HEK293 (cell line): ENCODE data around the gene WNT4.
A peak's percentile ranks its signal among the peaks of the same experiment; 100 is the strongest.

ENCODE experiments used
- CTCF ChIA-PET: fragments of 350-600 bp; formaldehyde crosslinking; extraction: SDS; loops from one replicate; lab custom pipeline; 2021; ENCODE audit warnings: antibody characterized with exemption; lab: Yijun Ruan, JAX
- POLR2A ChIA-PET: fragments of 300-600 bp; formaldehyde crosslinking; extraction: SDS; loops from one replicate; lab custom pipeline; 2020; ENCODE audit warnings: antibody characterized with exemption, inconsistent platforms; lab: Yijun Ruan, JAX
- H3K27ac ChIP-seq: fragments of 200-500 bp; sonication (Bioruptor generic); 2 replicates; pipeline ENCODE4 v1.5.1; 2014; ENCODE audit warnings: low read depth, low read length, control low read depth, inconsistent platforms; ENCODE audit errors: extremely low read depth
- H3K36me3 ChIP-seq, 2 experiments: fragments of 200-500 bp in 1 of 2; sonication (Bioruptor generic) in 1 of 2; 1 replicate in 1 of 2; 2 replicates in 1 of 2; pipeline ENCODE4 v1.5.1; 2014 to 2017; ENCODE audit warnings: inconsistent platforms in 2 of 2, low read length in 2 of 2; ENCODE audit not compliant: control insufficient read depth in 2 of 2, insufficient read depth in 1 of 2
- H3K4me1 ChIP-seq: fragments of 200-500 bp; sonication (Bioruptor generic); 2 replicates; pipeline ENCODE4 v1.5.1; 2014; ENCODE audit warnings: mild to moderate bottlenecking, low read length, inconsistent platforms; ENCODE audit not compliant: control insufficient read depth, insufficient read depth
- H3K4me3 ChIP-seq: 2 replicates; pipeline ENCODE4 v1.5.1; 2011; ENCODE audit warnings: low read depth, mild to moderate bottlenecking, control low read depth, low read length, moderate library complexity
- H3K9me3 ChIP-seq: fragments of 200-500 bp; sonication (Bioruptor generic); 2 replicates; pipeline ENCODE4 v1.5.1; 2014; ENCODE audit warnings: low read depth, low read length, inconsistent platforms; ENCODE audit not compliant: control insufficient read depth, insufficient read depth
- FEZF1 ChIP-seq: fragments of 450-650 bp; formaldehyde crosslinking; IDR thresholded peaks from 2 replicates; pipeline ENCODE4 v1.5.1; 2016; ENCODE audit warnings: missing biosample characterization, missing genetic modification characterization
- GLI4 ChIP-seq: fragments of 450-650 bp; formaldehyde crosslinking; IDR thresholded peaks from 2 replicates; pipeline ENCODE4 v1.5.1; 2016; ENCODE audit warnings: missing biosample characterization, missing genetic modification characterization
- KLF8 ChIP-seq: fragments of 450-650 bp; formaldehyde crosslinking; IDR thresholded peaks from 2 replicates; pipeline ENCODE4 v1.5.1; 2016; ENCODE audit warnings: missing biosample characterization, missing genetic modification characterization
- SALL2 ChIP-seq: fragments of 450-650 bp; formaldehyde crosslinking; IDR thresholded peaks from 2 replicates; pipeline ENCODE4 v1.5.0; 2017; ENCODE audit warnings: missing biosample characterization, mild to moderate bottlenecking, missing genetic modification characterization, borderline replicate concordance
- ZBTB48 ChIP-seq: fragments of 450-650 bp; formaldehyde crosslinking; IDR thresholded peaks from 2 replicates; pipeline ENCODE4 v1.5.1; 2016; ENCODE audit warnings: missing biosample characterization, missing genetic modification characterization
- ZBTB8A ChIP-seq: fragments of 450-650 bp; formaldehyde crosslinking; IDR thresholded peaks from 2 replicates; pipeline ENCODE4 v1.5.1; 2016; ENCODE audit warnings: missing biosample characterization, missing genetic modification characterization
- ZEB2 ChIP-seq: fragments of 450-650 bp; formaldehyde crosslinking; IDR thresholded peaks from 2 replicates; pipeline ENCODE4 v1.5.1; 2016; ENCODE audit warnings: missing biosample characterization, missing genetic modification characterization
- ZNF10 ChIP-seq: fragments of 450-650 bp; formaldehyde crosslinking; IDR thresholded peaks from 2 replicates; pipeline ENCODE4 v1.5.1; 2017; ENCODE audit warnings: missing biosample characterization, missing genetic modification characterization
- ZNF146 ChIP-seq: fragments of 450-650 bp; formaldehyde crosslinking; IDR thresholded peaks from 2 replicates; pipeline ENCODE4 v1.5.1; 2016; ENCODE audit warnings: missing biosample characterization, missing genetic modification characterization
- ZNF16 ChIP-seq: fragments of 450-650 bp; formaldehyde crosslinking; IDR thresholded peaks from 2 replicates; pipeline ENCODE4 v1.5.1; 2016; ENCODE audit warnings: low read depth, missing biosample characterization, missing genetic modification characterization
- ZNF2 ChIP-seq: fragments of 450-650 bp; formaldehyde crosslinking; IDR thresholded peaks from 2 replicates; pipeline ENCODE4 v1.5.1; 2016; ENCODE audit warnings: missing biosample characterization, missing genetic modification characterization
- ZNF214 ChIP-seq: fragments of 450-650 bp; formaldehyde crosslinking; IDR thresholded peaks from 2 replicates; pipeline ENCODE4 v1.5.1; 2017; ENCODE audit warnings: missing biosample characterization, mild to moderate bottlenecking, missing genetic modification characterization, borderline replicate concordance
- ZNF335 ChIP-seq: fragments of 450-650 bp; formaldehyde crosslinking; conservative IDR thresholded peaks from 2 replicates; pipeline ENCODE4 v1.5.1; 2016; ENCODE audit warnings: missing biosample characterization, missing genetic modification characterization
- ZNF354C ChIP-seq: fragments of 450-650 bp; formaldehyde crosslinking; IDR thresholded peaks from 2 replicates; pipeline ENCODE4 v1.5.1; 2016; ENCODE audit warnings: missing biosample characterization, missing genetic modification characterization, low read depth, borderline replicate concordance
- ZNF423 ChIP-seq: fragments of 450-650 bp; formaldehyde crosslinking; IDR thresholded peaks from 2 replicates; pipeline ENCODE4 v1.5.1; 2016; ENCODE audit warnings: missing biosample characterization, missing genetic modification characterization
- ZNF561 ChIP-seq: fragments of 450-650 bp; IDR thresholded peaks from 2 replicates; pipeline ENCODE4 v1.5.1; 2018; ENCODE audit warnings: missing biosample characterization, missing genetic modification characterization, borderline replicate concordance
- ZNF621 ChIP-seq: fragments of 450-650 bp; formaldehyde crosslinking; IDR thresholded peaks from 2 replicates; pipeline ENCODE4 v1.5.1; 2017; ENCODE audit warnings: missing biosample characterization, missing genetic modification characterization
- ZNF626 ChIP-seq: fragments of 450-650 bp; sonication (Bioruptor Pico); formaldehyde crosslinking; IDR thresholded peaks from 2 replicates; pipeline ENCODE4 v1.5.1; 2018; ENCODE audit warnings: missing biosample characterization, missing genetic modification characterization, inconsistent platforms
- ZNF660 ChIP-seq: fragments of 450-650 bp; IDR thresholded peaks from 2 replicates; pipeline ENCODE4 v1.5.1; 2018; ENCODE audit warnings: missing biosample characterization, mild to moderate bottlenecking, missing genetic modification characterization
- ZNF791 ChIP-seq: fragments of 450-650 bp; formaldehyde crosslinking; IDR thresholded peaks from 2 replicates; pipeline ENCODE4 v1.5.1; 2016; ENCODE audit warnings: missing biosample characterization, missing genetic modification characterization
- ZNF830 ChIP-seq: fragments of 450-650 bp; IDR thresholded peaks from 2 replicates; pipeline ENCODE4 v1.5.0; 2018; ENCODE audit warnings: missing biosample characterization, missing genetic modification characterization, low read depth, mild to moderate bottlenecking, moderate library complexity
- ZNF843 ChIP-seq: fragments of 450-650 bp; formaldehyde crosslinking; IDR thresholded peaks from 2 replicates; pipeline ENCODE4 v1.5.1; 2016; ENCODE audit warnings: missing biosample characterization, missing genetic modification characterization
- TF ChIP-seq, protein P1 (sequence below): fragments of 450-650 bp; formaldehyde crosslinking; IDR thresholded peaks from 2 replicates; pipeline ENCODE4 v1.5.1; 2016; ENCODE audit warnings: missing biosample characterization, missing genetic modification characterization
- TF ChIP-seq, protein P2 (sequence below): fragments of 450-650 bp; formaldehyde crosslinking; IDR thresholded peaks from 2 replicates; pipeline ENCODE4 v1.5.1; 2017; ENCODE audit warnings: missing biosample characterization, mild to moderate bottlenecking, missing genetic modification characterization, moderate library complexity
- TF ChIP-seq, protein P3 (sequence below): fragments of 450-650 bp; formaldehyde crosslinking; IDR thresholded peaks from 2 replicates; pipeline ENCODE4 v1.5.0; 2017; ENCODE audit warnings: missing biosample characterization, missing genetic modification characterization, borderline replicate concordance
- TF ChIP-seq, protein P4 (sequence below): fragments of 450-650 bp; formaldehyde crosslinking; IDR thresholded peaks from 2 replicates; pipeline ENCODE4 v1.5.1; 2017; ENCODE audit warnings: missing biosample characterization, missing genetic modification characterization
- TF ChIP-seq, protein P5 (sequence below): fragments of 450-650 bp; formaldehyde crosslinking; IDR thresholded peaks from 2 replicates; pipeline ENCODE4 v1.5.1; 2016; ENCODE audit warnings: missing biosample characterization, missing genetic modification characterization
- TF ChIP-seq, protein P6 (sequence below): fragments of 450-650 bp; formaldehyde crosslinking; IDR thresholded peaks from 2 replicates; pipeline ENCODE4 v1.5.1; 2016; ENCODE audit warnings: missing biosample characterization, missing genetic modification characterization

Gene WNT4

DNA sequence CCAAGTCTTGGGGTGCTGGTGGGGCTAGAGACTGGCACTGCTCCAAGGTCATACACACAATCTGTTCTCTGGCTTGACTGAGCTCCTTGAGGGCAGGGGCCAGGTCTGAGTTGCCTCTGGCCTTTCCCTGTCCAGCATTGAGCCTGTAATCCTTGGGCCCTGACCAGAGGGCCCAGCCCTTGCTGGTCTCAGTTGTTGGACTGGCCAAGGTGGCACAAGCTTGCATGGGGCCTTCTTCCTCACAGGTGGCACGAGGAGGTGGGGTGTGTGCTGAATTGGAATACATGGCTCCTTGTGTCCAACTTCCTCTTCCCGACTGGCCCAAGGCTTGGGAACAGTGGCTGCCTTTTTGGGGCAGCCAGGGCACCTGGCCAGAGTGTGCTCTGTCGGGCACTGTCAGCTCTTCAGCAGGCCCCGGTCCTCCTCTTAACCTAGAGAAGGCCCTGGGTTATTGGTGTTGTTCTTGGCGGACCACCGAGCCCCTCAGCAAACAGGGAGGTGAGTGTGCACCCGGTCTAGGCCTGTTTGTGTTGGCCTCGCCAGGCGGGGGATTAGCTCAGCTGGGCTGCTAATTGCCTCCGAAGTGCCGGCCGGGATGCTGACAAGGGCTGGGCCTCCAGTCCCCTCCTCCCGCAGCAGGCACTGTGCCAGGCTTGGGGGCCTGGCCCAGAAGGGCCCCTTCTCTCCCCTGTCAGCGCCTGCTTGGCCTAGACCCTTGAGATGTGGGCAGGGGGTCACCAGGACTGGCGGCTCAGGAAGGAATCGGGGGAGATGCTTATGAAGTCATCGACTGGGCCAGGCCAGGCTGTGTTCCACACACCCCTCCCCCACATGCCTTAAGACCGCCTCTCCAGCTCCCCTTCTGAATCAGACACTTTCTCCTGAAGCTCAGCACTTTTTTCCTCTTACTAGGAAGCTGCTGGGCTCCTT is 28.5 kb downstream of the WNT4 start:
- Histone ChIP-seq H3K4me3 (no peak overlapping the region), H3K27ac (peak overlapping the region; percentile 47; the same call in 1 of the 2 replicates), H3K9me3 (no peaks in the 10 kb centered on the region), H3K36me3 (peaks cover 0 to 68% of the 10 kb centered on the region in 2 experiments; a peak in 1 of 3 replicates), H3K4me1 (peaks cover 13% of the 10 kb centered on the region)
- POLR2A ChIA-PET: interaction anchor here (0.5 to 1.1 kb wide), 4 partner anchors 15 to 151 kb away, joined by 3 to 8 read pairs (median 4); no protein-coding TSS in a partner anchor
- CTCF ChIA-PET: interaction anchor here (1.4 to 2.4 kb wide), 2 partner anchors 16 to 91 kb away, joined by 4 to 5 read pairs; no protein-coding TSS in a partner anchor
- TF ChIP-seq ZNF423 (tag by site-specific recombination) (peak; percentile 60; the same call in 1 of the 2 replicates), KLF8 (tag by site-specific recombination) (no peak), ZNF626 (no peak), ZBTB48 (0 out of 2 replicates have a peak, but pooled peaks have one; percentile 31), ZNF16 (tag by site-specific recombination) (no peak), ZNF843 (tag by site-specific recombination) (peak; percentile 56), ZNF354C (tag by site-specific recombination) (no peak), GLI4 (tag by site-specific recombination) (no peak), ZNF660 (tag by site-specific recombination) (peak; percentile 67; the same call in 1 of the 2 replicates), ZNF621 (no peak), ZBTB8A (tag by site-specific recombination) (peak; percentile 71), ZNF214 (tag by site-specific recombination) (no peak), ZNF335 (tag by site-specific recombination) (peak; percentile 94), ZNF2 (tag by site-specific recombination) (0 out of 2 replicates have a peak, but pooled peaks have one; percentile 38), ZNF791 (tag by site-specific recombination) (no peak), ZNF10 (tag by site-specific recombination) (no peak), ZNF561 (tag by site-specific recombination) (peak; percentile 64; the same call in 1 of the 2 replicates), SALL2 (tag by site-specific recombination) (no peak), ZNF830 (tag by site-specific recombination) (no peak), ZEB2 (peak; percentile 80; the same call in 1 of the 2 replicates), FEZF1 (tag by site-specific recombination) (peak; percentile 69), ZNF146 (tag by site-specific recombination) (no peak)
- TF ChIP-seq, protein P1, sequence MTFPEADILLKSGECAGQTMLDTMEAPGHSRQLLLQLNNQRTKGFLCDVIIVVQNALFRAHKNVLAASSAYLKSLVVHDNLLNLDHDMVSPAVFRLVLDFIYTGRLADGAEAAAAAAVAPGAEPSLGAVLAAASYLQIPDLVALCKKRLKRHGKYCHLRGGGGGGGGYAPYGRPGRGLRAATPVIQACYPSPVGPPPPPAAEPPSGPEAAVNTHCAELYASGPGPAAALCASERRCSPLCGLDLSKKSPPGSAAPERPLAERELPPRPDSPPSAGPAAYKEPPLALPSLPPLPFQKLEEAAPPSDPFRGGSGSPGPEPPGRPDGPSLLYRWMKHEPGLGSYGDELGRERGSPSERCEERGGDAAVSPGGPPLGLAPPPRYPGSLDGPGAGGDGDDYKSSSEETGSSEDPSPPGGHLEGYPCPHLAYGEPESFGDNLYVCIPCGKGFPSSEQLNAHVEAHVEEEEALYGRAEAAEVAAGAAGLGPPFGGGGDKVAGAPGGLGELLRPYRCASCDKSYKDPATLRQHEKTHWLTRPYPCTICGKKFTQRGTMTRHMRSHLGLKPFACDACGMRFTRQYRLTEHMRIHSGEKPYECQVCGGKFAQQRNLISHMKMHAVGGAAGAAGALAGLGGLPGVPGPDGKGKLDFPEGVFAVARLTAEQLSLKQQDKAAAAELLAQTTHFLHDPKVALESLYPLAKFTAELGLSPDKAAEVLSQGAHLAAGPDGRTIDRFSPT: 0 out of 2 replicates have a peak, but pooled peaks have one; percentile 45
- TF ChIP-seq, protein P2, sequence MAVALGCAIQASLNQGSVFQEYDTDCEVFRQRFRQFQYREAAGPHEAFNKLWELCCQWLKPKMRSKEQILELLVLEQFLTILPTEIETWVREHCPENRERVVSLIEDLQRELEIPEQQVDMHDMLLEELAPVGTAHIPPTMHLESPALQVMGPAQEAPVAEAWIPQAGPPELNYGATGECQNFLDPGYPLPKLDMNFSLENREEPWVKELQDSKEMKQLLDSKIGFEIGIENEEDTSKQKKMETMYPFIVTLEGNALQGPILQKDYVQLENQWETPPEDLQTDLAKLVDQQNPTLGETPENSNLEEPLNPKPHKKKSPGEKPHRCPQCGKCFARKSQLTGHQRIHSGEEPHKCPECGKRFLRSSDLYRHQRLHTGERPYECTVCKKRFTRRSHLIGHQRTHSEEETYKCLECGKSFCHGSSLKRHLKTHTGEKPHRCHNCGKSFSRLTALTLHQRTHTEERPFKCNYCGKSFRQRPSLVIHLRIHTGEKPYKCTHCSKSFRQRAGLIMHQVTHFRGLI (tag by site-specific recombination): peak; percentile 89
- TF ChIP-seq, protein P3, sequence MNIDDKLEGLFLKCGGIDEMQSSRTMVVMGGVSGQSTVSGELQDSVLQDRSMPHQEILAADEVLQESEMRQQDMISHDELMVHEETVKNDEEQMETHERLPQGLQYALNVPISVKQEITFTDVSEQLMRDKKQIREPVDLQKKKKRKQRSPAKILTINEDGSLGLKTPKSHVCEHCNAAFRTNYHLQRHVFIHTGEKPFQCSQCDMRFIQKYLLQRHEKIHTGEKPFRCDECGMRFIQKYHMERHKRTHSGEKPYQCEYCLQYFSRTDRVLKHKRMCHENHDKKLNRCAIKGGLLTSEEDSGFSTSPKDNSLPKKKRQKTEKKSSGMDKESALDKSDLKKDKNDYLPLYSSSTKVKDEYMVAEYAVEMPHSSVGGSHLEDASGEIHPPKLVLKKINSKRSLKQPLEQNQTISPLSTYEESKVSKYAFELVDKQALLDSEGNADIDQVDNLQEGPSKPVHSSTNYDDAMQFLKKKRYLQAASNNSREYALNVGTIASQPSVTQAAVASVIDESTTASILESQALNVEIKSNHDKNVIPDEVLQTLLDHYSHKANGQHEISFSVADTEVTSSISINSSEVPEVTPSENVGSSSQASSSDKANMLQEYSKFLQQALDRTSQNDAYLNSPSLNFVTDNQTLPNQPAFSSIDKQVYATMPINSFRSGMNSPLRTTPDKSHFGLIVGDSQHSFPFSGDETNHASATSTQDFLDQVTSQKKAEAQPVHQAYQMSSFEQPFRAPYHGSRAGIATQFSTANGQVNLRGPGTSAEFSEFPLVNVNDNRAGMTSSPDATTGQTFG: no peak
- TF ChIP-seq, protein P4, sequence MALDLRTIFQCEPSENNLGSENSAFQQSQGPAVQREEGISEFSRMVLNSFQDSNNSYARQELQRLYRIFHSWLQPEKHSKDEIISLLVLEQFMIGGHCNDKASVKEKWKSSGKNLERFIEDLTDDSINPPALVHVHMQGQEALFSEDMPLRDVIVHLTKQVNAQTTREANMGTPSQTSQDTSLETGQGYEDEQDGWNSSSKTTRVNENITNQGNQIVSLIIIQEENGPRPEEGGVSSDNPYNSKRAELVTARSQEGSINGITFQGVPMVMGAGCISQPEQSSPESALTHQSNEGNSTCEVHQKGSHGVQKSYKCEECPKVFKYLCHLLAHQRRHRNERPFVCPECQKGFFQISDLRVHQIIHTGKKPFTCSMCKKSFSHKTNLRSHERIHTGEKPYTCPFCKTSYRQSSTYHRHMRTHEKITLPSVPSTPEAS (tag by site-specific recombination): no peak
- TF ChIP-seq, protein P5, sequence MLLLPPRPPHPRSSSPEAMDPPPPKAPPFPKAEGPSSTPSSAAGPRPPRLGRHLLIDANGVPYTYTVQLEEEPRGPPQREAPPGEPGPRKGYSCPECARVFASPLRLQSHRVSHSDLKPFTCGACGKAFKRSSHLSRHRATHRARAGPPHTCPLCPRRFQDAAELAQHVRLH (tag by site-specific recombination): 0 out of 2 replicates have a peak, but pooled peaks have one; percentile 10
- TF ChIP-seq, protein P6, sequence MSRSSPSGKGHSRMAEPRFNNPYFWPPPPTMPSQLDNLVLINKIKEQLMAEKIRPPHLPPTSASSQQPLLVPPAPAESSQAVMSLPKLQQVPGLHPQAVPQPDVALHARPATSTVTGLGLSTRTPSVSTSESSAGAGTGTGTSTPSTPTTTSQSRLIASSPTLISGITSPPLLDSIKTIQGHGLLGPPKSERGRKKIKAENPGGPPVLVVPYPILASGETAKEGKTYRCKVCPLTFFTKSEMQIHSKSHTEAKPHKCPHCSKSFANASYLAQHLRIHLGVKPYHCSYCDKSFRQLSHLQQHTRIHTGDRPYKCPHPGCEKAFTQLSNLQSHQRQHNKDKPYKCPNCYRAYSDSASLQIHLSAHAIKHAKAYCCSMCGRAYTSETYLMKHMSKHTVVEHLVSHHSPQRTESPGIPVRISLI (tag by site-specific recombination): no peak
